DMS79 (cell line): ENCODE results near the gene MYO10.

Experiments
- DNase-seq: peaks from one replicate; lab custom pipeline; 2025; lab: John Stamatoyannopoulos, UW

Gene MYO10

GRCh38 chr5:16709691-16710433, 226.2 kb downstream of the MYO10 start:
- DNase-seq, result no peak

- DNase-seq, result no peak
Measured at GRCh38 chr5:16707869-16708192, 228.3 kb downstream of the MYO10 start.

GRCh38 chr5:16707168-16707868, 228.8 kb downstream of the MYO10 start:
- no peak for DNase-seq

GRCh38 chr5:16704945-16705344, 231.1 kb downstream of the MYO10 start:
- DNase-seq, result no peak

- DNase-seq, result no peak
Measured at GRCh38 chr5:16702964-16703363, 233.1 kb downstream of the MYO10 start.

GRCh38 chr5:16701134-16702099, 234.7 kb downstream of the MYO10 start:
- no peak for DNase-seq

- no peak for DNase-seq
Measured at GRCh38 chr5:16700081-16700480, 236.0 kb downstream of the MYO10 start.

- no peak for DNase-seq
Measured at GRCh38 chr5:16695779-16696178, 240.3 kb downstream of the MYO10 start.

- DNase-seq, result no peak
Measured at GRCh38 chr5:16693879-16694278, 242.2 kb downstream of the MYO10 start.

- DNase-seq, result no peak
Measured at GRCh38 chr5:16691731-16692130, 244.4 kb downstream of the MYO10 start.

GRCh38 chr5:16690243-16690852, 245.7 kb downstream of the MYO10 start:
- no peak for DNase-seq

GRCh38 chr5:16687898-16688297, 248.2 kb downstream of the MYO10 start:
- DNase-seq, result no peak

GRCh38 chr5:16685069-16685468, 251.0 kb downstream of the MYO10 start:
- DNase-seq, result no peak

- DNase-seq, result no peak
Measured at GRCh38 chr5:16681876-16682275, 254.2 kb downstream of the MYO10 start.

- no peak for DNase-seq
Measured at GRCh38 chr5:16679863-16680262, 256.2 kb downstream of the MYO10 start.

- DNase-seq, result no peak
Measured at GRCh38 chr5:16679190-16679589, 256.9 kb downstream of the MYO10 start.

GRCh38 chr5:16675806-16676205, 260.3 kb downstream of the MYO10 start:
- no peak for DNase-seq

- DNase-seq, result peak; percentile 7
Measured at GRCh38 chr5:16674750-16675149, 261.3 kb downstream of the MYO10 start.

GRCh38 chr5:16673241-16674201, 262.6 kb downstream of the MYO10 start:
- peak; percentile 52 for DNase-seq

GRCh38 chr5:16671208-16671607, 264.9 kb downstream of the MYO10 start:
- DNase-seq, result no peak

- DNase-seq, result no peak
Measured at GRCh38 chr5:16669776-16670175, 266.3 kb downstream of the MYO10 start.
